Thyroid gland (tissue), 4 donors: Measurements from ENCODE around the gene FAM222A. TPM values are rescaled to one million over a fixed set of nuclear protein-coding genes. Genes with fewer than 3 reads are reported as not detected.

Experiments used
- DNase-seq, 2 donors: peaks; one replicate each; pipeline ENCODE4 v3.0.0-alpha.2; 2019
- H3K27ac ChIP-seq, 3 donors: fragments of 200-600 bp; sonication (generic); 1 replicate in 2 of 3; 2 replicates in 1 of 3; pipeline ENCODE4 v1.5.1; 2016 to 2019; ENCODE audit warnings: mild to moderate bottlenecking in 1 of 3, moderate library complexity in 1 of 3
- H3K27me3 ChIP-seq: fragments of 200-600 bp; sonication (generic); one replicate; pipeline ENCODE4 v1.5.1; 2019
- H3K36me3 ChIP-seq, 2 donors: fragments of 200-600 bp; sonication (generic); one replicate each; pipeline ENCODE4 v1.5.1; 2016 to 2019
- H3K4me1 ChIP-seq, 2 donors: fragments of 200-600 bp; sonication (generic); one replicate each; pipeline ENCODE4 v1.5.1; 2017 to 2019
- H3K4me3 ChIP-seq, 3 donors: fragments of 200-600 bp; sonication (generic); replicated peaks in 1 of 3; 1 replicate in 2 of 3; 2 replicates in 1 of 3; pipeline ENCODE4 v1.5.1; 2016; ENCODE audit warnings: mild to moderate bottlenecking in 1 of 3
- H3K9me3 ChIP-seq: fragments of 200-600 bp; sonication (generic); one replicate; pipeline ENCODE4 v1.5.1; 2017
- POLR2A ChIP-seq, 2 donors: fragments of 450-650 bp; IDR thresholded peaks; one replicate each; pipeline ENCODE4 v1.6.1; 2017; ENCODE audit warnings: antibody characterized with exemption in 2 of 2, mild to moderate bottlenecking in 2 of 2, moderate library complexity in 1 of 2
- WGBS, 2 donors: methylation state at CpG; one replicate each; pipeline ENCODE4 v1.1.5; 2017; 5-methylcytosine and 5-hydroxymethylcytosine counted together
- intact Hi-C: fragments of 100-400 bp; cut with DNase I; formaldehyde crosslinking; loops from one replicate; pipeline ENCODE4 v1.15.1; 2023
- total RNA-seq, 4 donors: library from RNA; depleted of rRNA; stranded (reverse); fragments of >200 nt; gene quantifications; one replicate each; pipeline ENCODE4 v1.2.3, GENCODE V29; 2016
- TF ChIP-seq, protein P1 (sequence below), 6 experiments: fragments of 200-600 bp in 3 of 6; fragments of 450-650 bp in 3 of 6; sonication (generic) in 3 of 6; IDR thresholded peaks; one replicate each; pipeline ENCODE4 v1.5.1; 2016 to 2019; ENCODE audit warnings: antibody characterized with exemption in 6 of 6, mild to moderate bottlenecking in 2 of 6, inconsistent platforms in 1 of 6, moderate library complexity in 1 of 6

The FAM222A gene
- total RNA-seq, 4 donors from 2014 or later: 1.3 to 3.8 (median 1.9) TPM

DNA sequence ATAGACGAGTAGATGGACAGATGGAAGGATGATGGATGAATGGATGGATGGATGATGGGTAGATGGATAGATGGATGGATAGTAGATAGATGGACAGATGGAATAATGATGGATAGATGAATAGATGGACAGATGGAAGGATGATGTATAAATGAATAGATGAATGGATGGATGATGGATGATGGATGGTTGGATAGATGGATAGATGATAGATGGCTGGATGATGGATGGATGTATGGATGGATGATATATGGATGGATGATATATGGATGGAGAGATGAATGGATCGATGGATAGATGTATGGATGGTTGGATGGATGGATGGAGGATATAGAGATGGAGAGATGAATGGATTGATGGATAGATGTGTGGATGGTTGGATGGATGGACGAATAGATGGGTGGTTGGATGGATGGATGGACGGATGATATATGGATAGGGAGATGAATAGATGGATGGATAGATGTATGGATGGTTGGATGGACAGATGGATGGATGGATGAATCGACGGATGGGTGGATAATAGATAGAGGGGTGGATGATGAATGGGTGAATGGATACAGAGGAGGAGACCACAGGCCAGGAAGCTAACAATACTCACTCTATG is 100.3 kb downstream of the FAM222A start:
- DNase-seq: no peak
- Histone ChIP-seq H3K36me3 (no peaks in the 10 kb centered on the region), H3K4me3 (no peak overlapping the region), H3K4me1 (no peaks in the 10 kb centered on the region), H3K27ac (no peak overlapping the region), H3K9me3 (no peaks in the 10 kb centered on the region), H3K27me3 (no peaks in the 10 kb centered on the region)
- WGBS, 2 donors: 92 to 95% methylated on average over 6 of the region's 6 CpGs
- intact Hi-C loops: no loop called here
- TF ChIP-seq, protein P1, sequence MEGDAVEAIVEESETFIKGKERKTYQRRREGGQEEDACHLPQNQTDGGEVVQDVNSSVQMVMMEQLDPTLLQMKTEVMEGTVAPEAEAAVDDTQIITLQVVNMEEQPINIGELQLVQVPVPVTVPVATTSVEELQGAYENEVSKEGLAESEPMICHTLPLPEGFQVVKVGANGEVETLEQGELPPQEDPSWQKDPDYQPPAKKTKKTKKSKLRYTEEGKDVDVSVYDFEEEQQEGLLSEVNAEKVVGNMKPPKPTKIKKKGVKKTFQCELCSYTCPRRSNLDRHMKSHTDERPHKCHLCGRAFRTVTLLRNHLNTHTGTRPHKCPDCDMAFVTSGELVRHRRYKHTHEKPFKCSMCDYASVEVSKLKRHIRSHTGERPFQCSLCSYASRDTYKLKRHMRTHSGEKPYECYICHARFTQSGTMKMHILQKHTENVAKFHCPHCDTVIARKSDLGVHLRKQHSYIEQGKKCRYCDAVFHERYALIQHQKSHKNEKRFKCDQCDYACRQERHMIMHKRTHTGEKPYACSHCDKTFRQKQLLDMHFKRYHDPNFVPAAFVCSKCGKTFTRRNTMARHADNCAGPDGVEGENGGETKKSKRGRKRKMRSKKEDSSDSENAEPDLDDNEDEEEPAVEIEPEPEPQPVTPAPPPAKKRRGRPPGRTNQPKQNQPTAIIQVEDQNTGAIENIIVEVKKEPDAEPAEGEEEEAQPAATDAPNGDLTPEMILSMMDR (IDR thresholded peaks at IDR 0.05): no peak

DNA sequence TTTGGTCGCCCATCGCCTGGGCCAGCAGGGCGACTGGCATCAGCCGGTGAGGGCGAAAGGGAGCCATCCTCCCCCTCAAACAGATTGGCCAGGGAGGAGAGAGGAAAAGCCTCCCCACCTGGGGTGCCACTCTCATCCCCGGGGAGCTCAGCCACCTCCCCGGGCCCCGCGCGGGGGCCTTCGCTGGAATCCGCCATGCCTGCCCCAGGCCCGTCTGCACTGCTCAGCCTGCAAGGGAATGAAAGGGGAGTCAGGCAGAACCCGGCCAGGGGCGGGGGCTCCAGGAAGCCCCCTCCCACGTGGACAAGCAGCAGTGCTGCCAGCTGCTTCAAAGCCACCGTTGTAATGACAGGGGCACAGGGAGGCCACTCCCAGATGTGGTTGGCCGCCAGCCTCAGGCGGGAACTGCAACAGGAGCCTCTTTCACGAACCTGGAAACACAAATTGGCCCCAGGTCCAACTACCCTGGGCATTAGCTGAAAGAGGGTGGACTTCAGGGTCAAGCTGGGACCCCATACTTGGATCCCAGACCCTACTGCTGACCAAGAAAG is 101.0 kb downstream of the FAM222A start:
- Histone ChIP-seq H3K36me3 (no peaks in the 10 kb centered on the region), H3K27ac (no peak overlapping the region), H3K9me3 (no peaks in the 10 kb centered on the region), H3K4me1 (no peaks in the 10 kb centered on the region), H3K4me3 (no peak overlapping the region), H3K27me3 (no peaks in the 10 kb centered on the region)
- DNase-seq: no peak
- WGBS, 2 donors: 51 to 92% methylated on average over 8 to 13 of the region's 20 CpGs
- TF ChIP-seq, protein P1 (IDR thresholded peaks at IDR 0.05): no peak
- TF ChIP-seq POLR2A (IDR thresholded peaks at IDR 0.05): no peak
- intact Hi-C loops: no loop called here

DNA sequence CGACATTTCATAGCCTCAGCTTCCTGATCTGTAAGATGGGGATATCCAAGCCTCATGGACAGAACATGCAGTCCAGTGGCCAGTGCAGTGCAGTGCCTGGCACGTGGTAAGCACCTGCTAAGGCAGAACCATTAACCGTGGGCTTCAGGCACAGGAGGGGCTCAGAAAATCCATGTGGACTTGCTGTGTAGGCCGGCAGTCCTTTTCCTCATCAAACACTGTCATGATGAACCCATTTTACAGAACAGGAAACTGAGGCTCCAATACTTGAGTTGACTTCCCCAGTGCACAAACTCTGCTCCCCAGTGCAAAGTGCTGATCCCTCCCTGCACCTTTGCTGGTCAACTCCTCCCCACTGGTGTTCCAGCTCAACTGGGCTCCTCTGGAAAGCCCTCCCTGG is 101.6 kb downstream of the FAM222A start:
- no peaks in the 10 kb centered on the region for H3K36me3 ChIP-seq
- no peak overlapping the region for H3K27ac ChIP-seq
- no peak for DNase-seq
- H3K4me3 ChIP-seq: no peak overlapping the region
- H3K4me1 ChIP-seq: no peaks in the 10 kb centered on the region
- no peaks in the 10 kb centered on the region for H3K9me3 ChIP-seq
- TF ChIP-seq, protein P1 (IDR thresholded peaks at IDR 0.05): no peak
- TF ChIP-seq POLR2A (IDR thresholded peaks at IDR 0.05): no peak
- H3K27me3 ChIP-seq: no peaks in the 10 kb centered on the region
- intact Hi-C loops: no loop called here
- WGBS, 2 donors: 80 to 95% methylated on average over 1 to 4 of the region's 4 CpGs

DNA sequence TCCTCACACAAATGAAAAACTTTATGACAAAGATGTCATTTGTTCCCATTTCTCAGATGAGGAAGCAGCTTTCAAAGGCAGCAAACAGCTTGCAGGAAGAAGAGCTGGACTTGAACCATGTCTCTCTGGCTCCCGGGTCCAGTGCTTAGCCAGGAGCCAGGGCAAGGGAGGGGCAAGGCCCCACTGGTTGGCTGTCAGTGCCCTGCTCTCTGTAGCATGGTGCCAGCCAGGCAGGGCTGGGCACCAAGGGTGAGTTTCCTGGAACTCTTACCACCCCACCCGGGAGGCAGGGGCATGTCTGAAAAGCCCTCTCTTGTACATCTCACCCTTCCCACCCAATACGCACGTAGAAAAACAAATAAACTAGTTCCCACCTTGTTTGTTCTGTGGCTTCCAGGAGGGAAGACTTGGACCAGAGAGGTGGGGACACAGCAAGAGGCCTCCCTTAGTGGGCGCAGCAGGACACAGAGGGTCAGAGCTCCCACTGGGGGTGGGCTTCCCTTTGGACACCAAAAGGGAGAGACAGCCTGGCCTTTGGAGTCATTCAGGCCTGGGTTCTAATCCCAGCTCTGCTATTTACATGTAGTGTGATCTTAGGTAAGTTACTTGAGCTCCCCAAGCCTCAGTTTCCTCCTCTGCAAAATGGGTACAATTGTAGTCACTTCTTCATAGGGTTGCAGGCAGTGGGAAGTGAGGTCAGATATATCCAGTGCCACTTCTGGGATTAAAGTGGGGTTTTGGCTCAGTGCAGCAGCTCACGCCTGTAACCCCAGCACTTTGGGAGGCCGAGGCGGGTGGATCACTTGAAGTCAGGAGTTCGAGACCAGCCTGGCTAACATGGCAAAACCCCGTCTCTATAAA is 102.4 kb downstream of the FAM222A start:
- Histone ChIP-seq H3K4me1 (no peaks in the 10 kb centered on the region), H3K36me3 (no peaks in the 10 kb centered on the region), H3K9me3 (no peaks in the 10 kb centered on the region), H3K27ac (no peak overlapping the region), H3K27me3 (no peaks in the 10 kb centered on the region), H3K4me3 (no peak overlapping the region)
- 78 to 84% methylated on average over 10 of the region's 10 CpGs for WGBS, 2 donors
- no peak for TF ChIP-seq POLR2A (IDR thresholded peaks at IDR 0.05)
- TF ChIP-seq, protein P1 (IDR thresholded peaks at IDR 0.05): no peak
- DNase-seq: no peak
- intact Hi-C loops: no loop called here

DNA sequence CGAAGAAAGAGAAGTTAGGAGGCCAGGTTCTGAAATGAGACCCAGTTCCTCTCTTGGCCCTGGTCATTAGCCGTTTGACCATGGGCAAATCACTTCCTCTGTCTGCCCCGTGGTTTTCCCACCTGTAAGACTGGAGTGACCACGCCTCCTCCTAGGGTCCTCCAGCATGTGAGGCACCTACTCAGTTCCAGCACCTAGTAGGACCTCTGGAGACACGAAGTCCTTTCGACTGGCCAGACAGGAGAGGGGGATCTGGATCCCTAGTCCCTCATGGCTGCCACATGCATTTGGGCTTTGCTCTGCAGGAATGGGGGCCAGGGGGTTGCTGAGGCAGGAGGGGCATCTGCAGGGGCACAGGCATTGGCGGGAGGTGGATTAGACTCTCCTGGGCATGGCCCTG is 103.2 kb downstream of the FAM222A start:
- no peaks in the 10 kb centered on the region for H3K9me3 ChIP-seq
- intact Hi-C loops: no loop called here
- H3K27me3 ChIP-seq: no peaks in the 10 kb centered on the region
- H3K36me3 ChIP-seq: no peaks in the 10 kb centered on the region
- no peaks in the 10 kb centered on the region for H3K4me1 ChIP-seq
- H3K4me3 ChIP-seq: no peak overlapping the region
- no peak overlapping the region for H3K27ac ChIP-seq
- TF ChIP-seq, protein P1 (IDR thresholded peaks at IDR 0.05): no peak
- no peak for TF ChIP-seq POLR2A (IDR thresholded peaks at IDR 0.05)
- WGBS, 2 donors: 85 to 96% methylated on average over 7 of the region's 7 CpGs
- DNase-seq: no peak
